DMS53 (cell line): ENCODE measurements around the gene SKIDA1.

ENCODE experiments used
- DNase-seq: peaks from one replicate; lab custom pipeline; 2025; lab: John Stamatoyannopoulos, UW

The SKIDA1 gene

DNA sequence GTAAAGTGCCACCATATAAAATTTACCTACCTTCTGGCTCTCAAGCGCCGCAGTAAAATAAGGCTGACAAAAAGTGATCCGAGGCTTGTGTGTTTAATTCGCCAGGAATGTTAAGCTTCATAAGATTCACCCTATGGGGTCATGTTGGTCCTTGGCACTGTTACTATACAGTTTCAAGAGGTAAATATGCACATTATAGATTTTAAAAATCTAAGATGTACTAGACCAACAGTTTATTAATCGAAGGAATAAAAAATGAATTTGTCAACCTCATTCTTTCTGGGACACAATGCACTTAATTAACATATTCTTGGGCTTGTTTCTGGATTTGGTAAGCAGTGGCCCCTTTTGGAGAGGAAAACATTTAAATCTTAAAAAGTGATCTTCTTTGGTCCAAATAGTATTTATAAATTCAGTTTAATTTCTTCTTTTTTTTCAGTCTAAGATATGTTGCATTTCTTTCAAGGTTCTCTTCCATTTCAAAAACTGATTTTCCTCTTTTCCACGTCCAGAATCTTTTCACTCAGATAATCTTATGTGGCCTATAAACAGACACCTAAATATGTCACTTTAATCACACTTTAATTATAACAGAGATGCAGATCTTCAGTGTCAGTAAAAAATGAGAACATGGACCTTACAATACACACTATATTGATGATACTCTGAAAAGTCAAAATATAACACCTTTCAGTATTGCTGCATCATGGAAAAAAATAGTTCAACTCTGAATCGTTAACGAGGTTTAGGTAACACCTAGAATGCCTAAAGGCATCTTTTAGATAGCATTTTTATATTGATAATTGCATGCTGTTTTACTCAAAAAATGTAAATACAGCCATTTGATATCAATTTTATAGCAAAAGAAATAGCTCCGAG, 3.8 kb upstream of the SKIDA1 start:
- peak; percentile 41 for DNase-seq

DNA sequence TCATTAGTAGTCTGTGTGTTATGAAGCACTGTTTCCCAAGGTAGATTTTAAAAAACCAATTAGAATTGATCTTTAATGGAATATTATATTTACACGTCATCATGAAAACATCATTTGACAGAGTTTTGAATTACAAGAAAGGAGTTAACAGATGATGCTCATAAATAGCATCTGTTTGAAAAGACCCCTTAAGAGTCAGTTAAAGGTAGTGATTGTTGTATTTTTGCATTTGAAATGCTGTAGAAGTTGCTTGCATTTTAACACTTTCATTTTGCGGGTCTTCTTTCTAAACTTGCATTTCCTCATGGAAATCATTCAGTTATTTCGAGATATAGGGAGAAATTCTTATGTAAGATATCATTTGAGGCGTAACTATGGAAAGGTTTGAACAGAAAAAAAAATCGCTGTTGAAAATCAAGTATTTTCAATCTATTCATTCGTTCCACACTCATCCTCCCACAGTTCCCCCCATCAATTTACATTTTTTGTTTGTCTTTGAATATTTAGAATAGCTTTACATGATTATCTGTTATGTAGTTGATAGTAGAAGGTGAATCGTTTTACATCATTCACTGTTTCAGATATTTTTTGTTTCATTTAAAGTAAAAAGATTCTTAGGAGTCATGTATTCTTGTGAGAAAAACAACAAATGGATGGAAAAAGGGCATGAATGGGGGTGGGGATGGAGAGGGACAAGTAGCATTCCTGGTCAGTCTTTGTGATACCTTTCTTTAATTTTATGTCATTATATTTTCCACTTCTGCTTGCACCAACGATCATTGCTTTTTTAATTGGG, 3.0 kb upstream of the SKIDA1 start:
- peak; percentile 61 for DNase-seq

DNA sequence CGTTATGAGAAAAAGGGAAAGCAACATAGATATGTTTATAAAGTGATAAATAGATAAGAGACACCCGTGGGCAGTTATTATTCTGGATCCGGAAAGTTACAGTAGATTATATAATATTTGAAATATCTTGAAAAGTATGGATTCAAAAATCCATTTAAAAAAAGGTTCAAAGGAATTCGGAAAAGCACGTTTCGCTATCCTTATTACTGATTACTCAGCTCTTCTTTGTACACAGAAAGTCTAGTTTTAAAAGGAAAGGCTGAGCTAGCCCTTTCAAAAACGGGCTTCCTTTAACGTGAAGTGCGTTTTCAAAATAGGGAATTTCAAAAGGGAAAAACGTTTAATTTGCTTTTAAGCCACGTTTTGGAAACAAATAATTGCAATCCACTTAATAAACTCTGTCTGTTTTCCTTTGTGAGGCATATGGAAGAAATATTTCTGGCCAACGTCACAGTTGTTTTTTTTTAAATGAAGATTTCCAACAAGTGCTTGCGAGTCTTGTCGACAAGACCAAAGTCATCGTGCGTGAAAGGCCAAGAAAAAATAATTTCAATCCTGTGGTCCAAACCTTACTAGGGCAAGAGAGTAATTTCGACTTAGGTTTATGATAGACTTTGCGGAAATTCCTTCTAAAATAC, 2.2 kb upstream of the SKIDA1 start:
- DNase-seq, result peak; percentile 81

DNA sequence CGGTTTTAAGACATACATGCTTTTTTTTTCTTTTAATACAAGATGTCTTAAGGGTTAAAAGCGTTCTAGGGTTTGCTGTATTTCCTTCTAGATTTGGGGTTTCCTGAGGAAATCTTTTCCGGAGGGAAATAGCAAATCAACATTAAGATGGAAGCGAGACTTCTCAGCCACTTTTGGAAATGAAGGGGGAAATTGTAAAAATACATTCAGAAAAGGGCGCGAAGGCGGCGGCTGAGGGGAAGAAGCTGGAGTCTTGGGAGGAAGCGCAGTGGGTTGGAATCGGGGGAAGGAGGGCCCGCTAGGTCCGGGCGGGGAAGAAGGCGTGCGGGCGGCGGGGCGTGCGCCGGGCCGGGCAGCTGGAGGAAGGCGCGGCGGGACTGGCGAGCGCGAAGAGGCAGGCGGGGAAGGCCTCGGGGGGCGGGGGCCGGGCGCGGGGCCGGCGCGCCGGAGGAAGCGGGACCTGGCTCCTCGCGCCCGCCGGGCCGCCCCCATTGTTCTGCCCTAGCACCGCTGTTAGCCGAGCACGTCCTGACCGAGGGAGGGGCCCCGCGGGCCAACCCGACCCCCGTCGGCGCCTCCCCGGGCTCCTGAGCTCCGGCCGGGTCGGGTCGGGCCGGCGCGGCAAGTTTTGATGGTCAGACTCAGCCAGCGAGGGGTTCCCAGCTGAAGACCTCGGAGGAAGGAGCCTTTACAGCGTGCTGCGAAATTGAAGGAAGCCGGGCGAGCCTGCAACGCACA, 1.5 kb upstream of the SKIDA1 start:
- peak; percentile 87 for DNase-seq

DNA sequence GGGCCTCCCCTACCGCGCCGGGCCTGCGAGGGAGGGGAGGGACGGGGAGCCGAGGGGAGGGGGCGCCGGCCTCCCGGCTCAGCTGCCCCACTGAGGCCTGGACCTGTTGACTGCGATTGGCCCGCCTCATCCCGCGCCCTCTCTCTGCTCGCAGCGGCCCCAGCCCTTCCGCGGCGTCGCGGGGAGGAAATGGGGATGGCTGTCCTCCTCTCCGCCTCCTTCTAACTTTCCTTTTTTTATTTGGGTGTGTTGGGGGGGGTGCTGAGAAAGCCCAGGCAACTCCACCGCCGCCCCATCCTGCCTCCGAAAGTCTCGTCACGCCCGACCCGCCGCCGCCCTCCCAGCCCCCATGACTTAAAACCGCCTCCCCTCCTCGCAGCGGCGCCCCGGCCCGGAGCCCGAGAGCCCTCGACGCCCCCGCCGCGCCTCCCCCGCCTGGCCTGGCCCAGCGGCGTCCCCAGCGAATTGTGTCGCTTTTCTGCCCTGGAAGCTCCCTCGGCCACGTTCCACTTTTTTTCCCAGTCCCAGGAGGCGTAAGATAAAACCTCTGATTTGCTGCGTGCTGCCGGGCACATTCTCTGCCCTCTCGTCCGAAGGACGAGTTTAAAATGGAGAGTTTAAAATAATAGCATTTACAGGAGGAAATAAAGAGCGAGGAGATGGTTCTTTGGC, 842 bp upstream of the SKIDA1 start:
- peak; percentile 95 for DNase-seq

DNA sequence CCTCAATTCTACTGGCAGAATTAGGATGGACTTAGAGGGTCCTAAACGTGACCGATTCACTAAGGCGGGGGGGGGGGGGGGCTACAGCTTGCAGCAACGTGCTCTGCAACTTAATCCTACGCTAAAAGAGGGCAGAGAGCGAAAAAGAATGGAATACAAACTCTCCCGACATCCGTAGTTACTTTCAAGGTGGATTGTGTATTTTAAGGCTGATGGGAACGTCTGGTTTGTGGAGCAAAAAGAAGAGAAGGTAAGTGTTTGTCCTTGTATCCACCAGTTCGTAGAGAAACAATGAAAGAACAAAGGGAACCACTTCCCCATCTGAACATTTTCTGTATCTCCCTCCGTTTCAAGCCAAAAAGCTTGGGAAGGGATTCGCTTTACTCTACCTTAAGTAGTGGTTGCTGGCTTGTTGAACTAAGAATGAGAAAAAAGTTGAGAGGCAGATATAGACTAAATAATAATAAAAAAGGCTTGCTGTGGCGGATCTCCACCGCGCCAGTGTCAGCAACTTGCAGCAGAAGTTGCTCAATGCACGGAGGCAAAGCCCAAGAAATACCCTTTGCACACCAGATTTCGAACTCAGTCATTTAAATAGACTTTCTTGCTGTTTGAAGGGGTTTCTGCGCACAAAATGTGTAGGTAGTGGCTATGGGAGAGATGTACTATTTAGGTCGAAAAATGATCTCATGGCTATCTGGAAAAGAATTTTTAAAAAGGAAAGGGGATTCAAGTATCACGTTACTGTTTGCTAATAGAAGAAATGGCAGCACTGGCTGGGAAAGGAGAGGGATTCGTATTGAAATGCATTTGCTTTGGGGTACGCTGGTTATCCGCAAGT, 736 bp downstream of the SKIDA1 start:
- DNase-seq, result peak; percentile 77

DNA sequence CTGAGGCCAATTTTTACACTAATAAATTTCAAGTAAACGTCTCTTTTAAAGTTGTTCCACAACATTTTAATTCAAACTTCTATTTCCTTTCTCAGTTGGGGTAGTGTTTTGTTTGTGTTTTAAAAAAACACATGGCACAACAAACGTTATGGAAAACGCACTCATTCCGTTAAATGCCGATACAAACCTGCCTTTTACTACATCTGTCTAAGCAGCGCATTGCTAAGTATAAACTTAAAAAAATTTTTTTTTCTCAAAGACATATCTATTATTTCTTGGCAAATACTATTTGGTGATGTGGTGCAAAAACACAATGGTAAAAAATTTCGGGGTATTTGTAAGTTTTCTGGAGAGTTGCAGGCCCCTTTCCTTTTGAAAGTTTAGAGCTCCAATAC, 1.4 kb downstream of the SKIDA1 start:
- DNase-seq, result peak; percentile 40

DNA sequence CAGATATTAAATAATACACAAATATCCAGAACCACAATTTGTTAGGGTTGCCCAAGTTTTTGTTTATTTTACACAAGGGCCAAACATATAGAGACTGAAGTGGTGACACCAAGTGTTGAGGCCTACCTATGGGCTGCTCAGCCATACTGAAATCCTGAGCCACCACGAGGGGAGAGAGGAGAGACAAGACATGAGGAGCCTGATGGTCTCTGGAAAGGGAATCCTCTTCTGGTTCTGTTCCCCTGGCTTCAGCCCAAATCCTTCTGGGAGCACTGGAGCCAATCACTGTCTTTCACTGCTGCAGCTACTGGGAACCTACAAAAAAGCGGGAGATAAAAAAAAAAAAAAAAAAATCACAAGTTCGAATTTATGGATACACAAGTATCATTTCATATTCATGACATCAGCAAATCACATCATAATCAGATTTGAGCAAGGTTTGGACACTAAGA, 1.9 kb downstream of the SKIDA1 start:
- DNase-seq, result peak; percentile 25

DNA sequence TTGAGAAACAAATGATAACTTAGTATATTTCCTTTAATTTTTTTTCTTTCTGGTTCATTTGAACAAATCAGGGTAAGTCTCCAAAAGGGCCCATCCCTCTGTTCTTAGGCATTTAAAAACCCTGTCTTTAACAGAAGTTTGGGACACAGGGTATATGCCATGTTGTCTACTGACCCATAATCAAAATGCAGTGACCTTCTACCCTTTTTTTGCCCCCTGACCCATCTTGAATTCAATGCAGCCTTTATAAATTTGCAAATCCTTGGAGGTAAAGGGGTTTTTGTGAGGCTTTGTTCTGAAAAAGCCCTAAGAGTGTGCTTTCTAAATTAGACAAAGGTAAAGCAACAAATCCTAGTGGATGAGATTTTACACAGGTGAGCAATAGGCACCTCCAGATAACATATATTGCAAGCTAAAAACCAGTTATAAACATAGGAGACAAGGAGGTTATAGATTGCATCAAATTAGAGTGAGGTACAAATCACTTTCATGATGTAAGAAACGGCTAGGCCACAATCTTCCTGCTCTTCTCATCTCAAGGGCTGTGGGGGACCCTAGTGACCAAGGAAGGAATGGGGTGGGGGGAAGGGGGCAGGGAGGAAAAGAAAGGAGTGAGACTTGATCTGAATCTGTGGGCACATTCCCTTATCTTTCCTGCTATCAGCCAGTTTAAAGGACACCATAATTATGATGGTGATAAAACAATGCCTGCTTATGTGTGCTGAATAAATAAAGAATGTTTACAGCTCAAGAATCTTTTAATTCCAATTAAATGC, 2.7 kb downstream of the SKIDA1 start:
- DNase-seq, result no peak

DNA sequence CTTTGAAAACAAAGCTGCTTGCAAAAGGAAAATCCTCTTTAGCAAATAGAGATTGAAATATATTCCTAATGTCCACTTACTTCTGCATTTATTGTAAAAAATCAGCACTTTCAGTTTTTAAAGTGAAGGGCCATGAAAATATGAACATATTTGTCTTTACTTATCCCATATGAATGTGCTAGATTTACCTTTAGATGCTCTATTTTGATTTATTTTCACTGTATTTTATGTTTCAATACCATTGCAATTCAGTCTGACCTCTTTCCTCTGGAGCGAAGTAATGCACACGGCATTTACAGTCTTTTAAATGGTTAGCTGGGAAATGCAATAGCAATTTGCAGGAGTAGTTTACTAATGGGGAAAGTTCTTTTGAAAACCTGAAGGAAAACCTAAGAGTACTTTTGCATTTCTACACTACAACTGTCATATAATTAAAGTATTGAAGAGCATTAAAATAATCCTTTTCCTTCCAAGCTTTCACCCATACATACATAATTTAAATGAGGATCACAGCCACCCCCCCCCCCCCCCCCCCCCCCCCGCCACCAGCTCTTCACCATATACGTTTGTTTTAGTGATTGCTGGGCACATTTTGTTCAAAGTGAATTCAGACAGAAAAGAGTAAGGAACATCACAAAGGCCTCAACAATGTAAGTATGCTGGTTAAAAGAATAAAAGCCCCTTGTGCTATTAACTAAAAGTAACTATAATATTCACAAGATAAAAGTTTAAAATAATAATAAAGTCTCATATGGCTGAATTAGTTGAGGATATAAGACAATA, 3.5 kb downstream of the SKIDA1 start:
- DNase-seq, result no peak

DNA sequence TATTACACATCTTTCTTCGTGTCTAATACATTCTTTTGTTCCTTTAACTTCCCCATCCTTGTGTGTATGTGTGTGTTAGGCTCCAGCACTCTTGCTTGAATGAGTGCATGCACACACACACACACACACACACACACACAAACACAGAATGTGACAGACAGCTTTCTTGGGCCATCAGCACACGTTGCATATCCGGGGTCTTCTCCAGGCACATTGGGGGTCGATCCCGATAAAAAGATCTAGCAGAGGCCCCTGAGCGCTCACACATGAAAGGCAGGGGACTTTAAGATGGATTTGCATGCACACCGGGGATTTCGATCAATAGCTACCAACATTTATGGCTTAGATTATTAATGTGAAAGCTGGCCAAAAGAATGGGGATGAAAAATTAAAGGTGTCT, 4.5 kb downstream of the SKIDA1 start:
- DNase-seq, result no peak

DNA sequence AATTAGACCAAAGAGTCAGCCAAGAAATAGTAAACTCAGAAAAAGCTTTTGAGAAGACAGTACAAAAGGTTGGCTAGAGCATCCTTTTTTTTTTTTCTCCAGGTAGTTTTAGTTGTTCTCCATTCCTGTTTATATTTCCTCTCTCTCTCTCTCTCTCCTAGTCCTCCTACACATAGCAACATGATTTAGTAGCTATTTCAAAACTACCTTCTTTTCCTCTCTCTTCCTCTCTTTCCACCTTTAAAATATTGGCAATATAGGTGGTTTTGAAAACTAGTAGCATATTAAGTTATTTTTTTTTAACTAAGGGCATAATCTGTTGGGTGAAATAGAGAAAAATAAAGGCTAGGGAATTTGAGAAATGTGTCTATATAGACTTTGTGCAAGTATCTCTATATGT, 5.0 kb downstream of the SKIDA1 start:
- peak; percentile 58 for DNase-seq

DNA sequence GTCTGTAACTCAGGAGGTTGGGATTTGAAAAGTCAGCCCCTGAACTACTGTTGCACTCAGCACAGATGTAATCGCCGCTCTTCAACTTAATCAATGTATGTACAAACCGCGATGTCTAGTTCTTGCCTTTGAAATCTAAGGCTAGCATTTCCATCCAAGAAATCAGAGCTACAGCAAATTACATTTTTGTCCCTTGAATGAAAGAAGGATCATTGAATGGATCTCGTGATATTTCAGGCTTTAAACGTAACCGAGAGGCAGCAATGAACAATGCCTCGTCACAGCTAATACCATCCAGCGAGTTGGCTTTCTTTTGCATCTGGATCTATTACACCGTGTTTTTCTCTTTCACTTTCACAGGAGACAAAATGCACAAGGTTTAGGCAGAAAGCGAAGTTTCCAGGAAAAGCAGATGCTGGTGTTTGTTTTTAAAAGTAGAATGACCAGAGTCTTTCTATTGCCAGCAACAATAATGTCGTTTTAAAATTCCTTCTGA, 5.5 kb downstream of the SKIDA1 start:
- DNase-seq, result peak; percentile 82

DNA sequence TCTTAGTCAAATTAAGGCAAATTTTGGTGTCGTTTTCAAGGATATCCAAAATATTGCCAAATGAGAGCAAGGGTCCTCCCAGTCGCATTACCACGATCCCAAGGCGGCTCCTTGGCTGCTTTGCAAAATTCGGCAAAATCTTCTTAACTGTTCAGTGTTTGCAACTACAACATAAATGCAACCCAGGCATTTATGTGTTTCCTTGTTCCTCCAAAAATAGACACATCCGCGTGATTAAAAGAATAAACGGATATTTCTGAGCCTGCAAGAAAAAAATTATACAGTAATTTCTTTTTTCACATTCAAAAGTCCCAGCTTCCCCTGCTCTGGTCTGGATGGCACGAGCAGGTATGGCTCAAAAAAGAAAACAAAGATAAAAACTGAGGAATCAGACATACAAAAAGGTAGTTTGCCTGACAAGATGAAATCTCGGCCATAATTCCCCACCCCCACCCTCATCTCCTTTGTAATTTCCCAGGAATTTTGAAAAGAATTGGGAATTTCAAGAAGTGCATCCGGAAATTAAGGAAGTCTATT, 6.0 kb downstream of the SKIDA1 start:
- DNase-seq, result peak; percentile 58

DNA sequence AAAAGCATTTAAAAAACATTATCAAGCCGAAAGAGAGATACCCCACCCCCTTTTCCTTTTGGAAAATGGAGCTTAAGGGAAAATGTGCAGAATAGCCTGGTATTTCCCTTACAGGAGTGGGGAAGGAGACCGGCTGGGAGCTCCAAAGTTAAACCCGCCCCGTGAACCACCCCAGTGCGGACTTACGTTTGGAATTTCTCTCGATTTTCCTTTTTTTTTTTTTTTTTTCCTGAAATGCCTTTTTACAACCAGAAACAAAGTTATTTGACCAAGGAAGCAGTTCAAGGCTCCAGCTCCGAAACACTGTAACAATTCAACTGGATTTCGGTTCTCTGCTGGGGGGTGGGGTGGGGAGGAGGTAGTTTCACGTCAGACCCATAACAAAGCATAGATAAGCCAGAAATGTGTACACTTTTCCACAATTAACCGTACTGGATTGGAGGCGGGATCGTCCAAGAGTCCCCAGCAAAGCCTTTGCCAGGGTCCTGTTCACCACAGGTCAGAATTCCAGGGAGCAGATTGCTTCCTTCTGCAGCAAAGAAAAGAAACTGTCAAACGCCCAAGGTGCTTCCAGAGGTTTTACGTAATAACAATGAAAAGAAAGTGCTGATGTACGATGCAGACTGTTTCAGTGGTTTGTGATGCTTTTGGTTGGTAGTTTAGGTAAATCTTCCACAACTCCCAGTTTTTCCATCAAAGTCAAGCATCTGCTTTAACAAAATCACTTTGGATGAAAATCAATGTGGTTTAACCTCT, 6.7 kb downstream of the SKIDA1 start:
- DNase-seq, result peak; percentile 73

DNA sequence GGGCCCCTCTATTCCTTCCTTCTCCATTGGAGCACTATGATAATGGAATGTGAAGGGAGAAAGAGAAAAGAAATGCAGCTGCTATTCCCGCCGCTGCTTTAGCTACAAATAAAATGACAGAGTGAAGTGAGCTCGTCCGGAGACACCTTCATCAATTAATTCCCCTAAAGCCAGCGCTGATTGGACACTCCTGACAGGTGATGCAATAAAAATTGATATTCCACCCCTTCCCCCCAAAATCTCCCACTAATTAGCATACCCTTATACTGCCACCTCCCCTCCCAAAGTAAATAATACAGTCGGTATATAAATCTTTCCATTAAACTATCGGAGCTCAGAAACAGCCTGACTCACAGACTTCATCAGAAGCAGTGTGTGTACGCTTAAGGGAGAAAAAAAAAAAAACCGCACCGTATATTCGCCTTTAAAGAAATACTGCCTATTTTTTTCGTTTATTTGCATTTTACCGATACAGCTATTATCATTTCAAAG, 7.3 kb downstream of the SKIDA1 start:
- DNase-seq, result peak; percentile 76
